Measurements from ENCODE around the gene MEGF10. TPM values are rescaled to one million over a fixed set of nuclear protein-coding genes. Genes with fewer than 3 reads are reported as not detected.
A peak's percentile ranks its signal among the peaks of the same experiment; 100 is the strongest.

MEGF10 gene
- total and polyA plus RNA-seq, 7 donors, result under 0.01 to 3.6 (median 1.7) TPM; not detected in 1

- Histone ChIP-seq H3K27ac (no peak overlapping the region), H3K4me1 (no peaks in the 10 kb centered on the region), H3K4me3 (no peak overlapping the region), H3K36me3 (no peaks in the 10 kb centered on the region), H3K9me3 (no peaks in the 10 kb centered on the region), H3K27me3 (no peaks in the 10 kb centered on the region)
- intact Hi-C loops (cut with DNase I), result no loop called here
- no peak for DNase-seq
- 47 to 72% methylated on average over 2 of the region's 2 CpGs for WGBS, 2 donors
- no peak for TF ChIP-seq POLR2A (IDR thresholded peaks at IDR 0.05)
- TF ChIP-seq, protein P1, sequence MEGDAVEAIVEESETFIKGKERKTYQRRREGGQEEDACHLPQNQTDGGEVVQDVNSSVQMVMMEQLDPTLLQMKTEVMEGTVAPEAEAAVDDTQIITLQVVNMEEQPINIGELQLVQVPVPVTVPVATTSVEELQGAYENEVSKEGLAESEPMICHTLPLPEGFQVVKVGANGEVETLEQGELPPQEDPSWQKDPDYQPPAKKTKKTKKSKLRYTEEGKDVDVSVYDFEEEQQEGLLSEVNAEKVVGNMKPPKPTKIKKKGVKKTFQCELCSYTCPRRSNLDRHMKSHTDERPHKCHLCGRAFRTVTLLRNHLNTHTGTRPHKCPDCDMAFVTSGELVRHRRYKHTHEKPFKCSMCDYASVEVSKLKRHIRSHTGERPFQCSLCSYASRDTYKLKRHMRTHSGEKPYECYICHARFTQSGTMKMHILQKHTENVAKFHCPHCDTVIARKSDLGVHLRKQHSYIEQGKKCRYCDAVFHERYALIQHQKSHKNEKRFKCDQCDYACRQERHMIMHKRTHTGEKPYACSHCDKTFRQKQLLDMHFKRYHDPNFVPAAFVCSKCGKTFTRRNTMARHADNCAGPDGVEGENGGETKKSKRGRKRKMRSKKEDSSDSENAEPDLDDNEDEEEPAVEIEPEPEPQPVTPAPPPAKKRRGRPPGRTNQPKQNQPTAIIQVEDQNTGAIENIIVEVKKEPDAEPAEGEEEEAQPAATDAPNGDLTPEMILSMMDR (IDR thresholded peaks at IDR 0.05), result no peak
- TF ChIP-seq POLR2AphosphoS5 (IDR thresholded peaks at IDR 0.05), result no peak
- TF ChIP-seq EP300 (IDR thresholded peaks at IDR 0.05), result no peak
These were observed 180.6 kb downstream of the MEGF10 start for GRCh38 chr5:127471211-127471610.

GRCh38 chr5:127472700-127473099, 182.1 kb downstream of the MEGF10 start:
- no peak overlapping the region for H3K27ac ChIP-seq
- no peaks in the 10 kb centered on the region for H3K27me3 ChIP-seq
- intact Hi-C loops (cut with DNase I), result no loop called here
- no peaks in the 10 kb centered on the region for H3K4me1 ChIP-seq
- no peak overlapping the region for H3K4me3 ChIP-seq
- H3K36me3 ChIP-seq, result no peaks in the 10 kb centered on the region
- 95% methylated on average over 3 of the region's 3 CpGs for WGBS, 2 donors
- no peaks in the 10 kb centered on the region for H3K9me3 ChIP-seq
- DNase-seq, result no peak
- TF ChIP-seq POLR2AphosphoS5 (IDR thresholded peaks at IDR 0.05) (no peak), POLR2A (IDR thresholded peaks at IDR 0.05) (no peak), EP300 (IDR thresholded peaks at IDR 0.05) (no peak)
- TF ChIP-seq, protein P1 (IDR thresholded peaks at IDR 0.05), result no peak

- WGBS, 2 donors, result 83 to 89% methylated on average over 4 of the region's 4 CpGs
- H3K4me3 ChIP-seq, result no peak overlapping the region
- TF ChIP-seq EP300 (IDR thresholded peaks at IDR 0.05) (no peak), POLR2AphosphoS5 (IDR thresholded peaks at IDR 0.05) (no peak), POLR2A (IDR thresholded peaks at IDR 0.05) (no peak)
- TF ChIP-seq, protein P1 (IDR thresholded peaks at IDR 0.05), result no peak
These were observed 195.9 kb downstream of the MEGF10 start for GRCh38 chr5:127486471-127486870.

DNA sequence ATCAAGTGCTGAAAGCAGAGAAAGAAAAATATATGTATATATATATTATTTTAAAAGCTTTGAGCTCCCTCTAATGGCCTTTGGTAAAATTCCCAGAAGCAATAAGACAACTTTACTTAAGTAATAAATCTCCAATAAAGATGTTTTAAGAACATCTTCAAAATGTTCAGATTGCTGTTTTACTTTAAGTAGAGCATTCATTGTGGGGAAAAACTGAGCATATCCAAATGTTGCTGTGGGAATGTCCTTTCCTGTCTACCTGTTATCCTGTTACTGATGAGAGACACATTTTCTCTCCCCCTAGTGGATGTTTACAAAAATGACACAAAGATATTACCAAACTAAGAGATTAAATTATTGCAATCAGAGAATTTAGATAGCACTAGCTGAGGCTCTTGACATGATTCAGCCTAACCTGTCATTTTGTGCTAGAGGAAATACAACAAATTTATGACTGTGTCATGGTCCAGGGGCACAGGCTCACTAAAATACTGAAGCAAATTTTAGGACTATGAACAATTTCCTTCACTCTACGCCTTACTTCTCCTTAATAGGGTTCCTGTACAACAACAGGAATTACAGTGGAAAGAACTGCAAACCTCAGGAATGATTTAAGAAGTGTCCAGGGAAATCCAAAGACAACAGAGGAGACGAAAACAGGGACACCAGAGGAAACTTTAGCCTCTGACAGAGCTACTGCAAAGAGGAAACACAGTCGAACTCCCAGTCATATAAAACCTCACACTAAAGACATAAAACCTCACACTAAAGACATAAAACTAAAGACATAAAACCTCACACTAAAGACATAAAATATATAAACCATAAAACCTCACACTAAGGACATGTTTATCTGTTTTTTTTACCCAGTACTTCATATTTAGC, 202.5 kb downstream of the MEGF10 start:
- H3K36me3 ChIP-seq, result no peaks in the 10 kb centered on the region
- intact Hi-C loops (cut with DNase I), result loop anchor here (5.0 kb wide), 1 partner anchor 656 kb away; no protein-coding TSS in a partner anchor
- no peak overlapping the region for H3K27ac ChIP-seq
- 20 to 54% methylated on average over 3 of the region's 3 CpGs for WGBS, 2 donors
- no peak overlapping the region for H3K4me3 ChIP-seq
- H3K9me3 ChIP-seq, result no peaks in the 10 kb centered on the region
- H3K27me3 ChIP-seq, result peaks cover 0 to 3% (median 0%) of the 10 kb centered on the region in 3 donors
- no peaks in the 10 kb centered on the region for H3K4me1 ChIP-seq
- no peak for DNase-seq
- TF ChIP-seq POLR2A (IDR thresholded peaks at IDR 0.05), result no peak
- TF ChIP-seq, protein P1 (IDR thresholded peaks at IDR 0.05), result peak in 3 of 4 experiments; percentile 53 to 61 (median 58)

More at GRCh38 chr5:127486471-127486870, 195.9 kb downstream of the MEGF10 start:
- intact Hi-C loops (cut with DNase I), result no loop called here
- Histone ChIP-seq H3K4me1 (no peaks in the 10 kb centered on the region), H3K27ac (no peak overlapping the region), H3K36me3 (no peaks in the 10 kb centered on the region), H3K9me3 (no peaks in the 10 kb centered on the region), H3K27me3 (no peaks in the 10 kb centered on the region)
- no peak for DNase-seq

Measured in sigmoid colon (tissue), 7 donors.